ENCODE data around the gene RUSF1. TPM values are rescaled to one million over a fixed set of nuclear protein-coding genes. Genes with fewer than 3 reads are reported as not detected.

Gene RUSF1
- total RNA-seq, 2 donors from 2014 or later = 67.9 to 74.2 TPM

- ATAC-seq (ENCODE audit: insufficient number of reproducible peaks, low FRiP score, low read depth) = no peak
- TF ChIP-seq CTCF (IDR thresholded peaks at IDR 0.05) = no peak
- no peak overlapping the region for H3K27ac ChIP-seq
- no peaks in the 10 kb centered on the region for H3K27me3 ChIP-seq (replicated peaks; ENCODE audit: insufficient read depth)
- no peaks in the 10 kb centered on the region for H3K9me3 ChIP-seq
- H3K36me3 ChIP-seq = no peaks in the 10 kb centered on the region
- peaks cover 4 to 5% of the 10 kb centered on the region in 2 donors for H3K4me1 ChIP-seq (ENCODE audit: control insufficient read depth in 1 of 2, low read depth in 2 of 2)
- H3K4me3 ChIP-seq = no peak overlapping the region
- no peak for DNase-seq (ENCODE audit: low spot score)
Observed at GRCh38 chr16:31535737-31536136, 27.5 kb upstream of the RUSF1 start.

GRCh38 chr16:31532896-31533295, 24.7 kb upstream of the RUSF1 start:
- H3K4me3 ChIP-seq = no peak overlapping the region
- DNase-seq (ENCODE audit: low spot score) = no peak
- TF ChIP-seq CTCF (IDR thresholded peaks at IDR 0.05) = no peak
- no peaks in the 10 kb centered on the region for H3K9me3 ChIP-seq
- no peaks in the 10 kb centered on the region for H3K36me3 ChIP-seq
- H3K27ac ChIP-seq = no peak overlapping the region
- peaks cover 4 to 11% of the 10 kb centered on the region in 2 donors for H3K4me1 ChIP-seq (ENCODE audit: control insufficient read depth in 1 of 2, low read depth in 2 of 2)
- no peaks in the 10 kb centered on the region for H3K27me3 ChIP-seq (replicated peaks; ENCODE audit: insufficient read depth)
- no peak for ATAC-seq (ENCODE audit: insufficient number of reproducible peaks, low FRiP score, low read depth)

GRCh38 chr16:31532120-31532519, 23.9 kb upstream of the RUSF1 start:
- Histone ChIP-seq H3K27me3 (replicated peaks; ENCODE audit: insufficient read depth) (no peaks in the 10 kb centered on the region), H3K4me1 (ENCODE audit: control insufficient read depth in 1 of 2, low read depth in 2 of 2) (peaks cover 0 to 5% of the 10 kb centered on the region in 2 donors), H3K4me3 (no peak overlapping the region), H3K27ac (no peak overlapping the region), H3K36me3 (no peaks in the 10 kb centered on the region), H3K9me3 (no peaks in the 10 kb centered on the region)
- DNase-seq (ENCODE audit: low spot score) (no peak), ATAC-seq (ENCODE audit: insufficient number of reproducible peaks, low FRiP score, low read depth) (no peak)
- TF ChIP-seq CTCF (IDR thresholded peaks at IDR 0.05) = no peak

GRCh38 chr16:31531096-31531495, 22.9 kb upstream of the RUSF1 start:
- H3K9me3 ChIP-seq = no peaks in the 10 kb centered on the region
- no peak for TF ChIP-seq CTCF (IDR thresholded peaks at IDR 0.05)
- peaks cover 0 to 5% of the 10 kb centered on the region in 2 donors for H3K4me1 ChIP-seq (ENCODE audit: control insufficient read depth in 1 of 2, low read depth in 2 of 2)
- no peaks in the 10 kb centered on the region for H3K36me3 ChIP-seq
- DNase-seq (ENCODE audit: low spot score) (no peak), ATAC-seq (ENCODE audit: insufficient number of reproducible peaks, low FRiP score, low read depth) (no peak)
- H3K27ac ChIP-seq = no peak overlapping the region
- H3K27me3 ChIP-seq (replicated peaks; ENCODE audit: insufficient read depth) = no peaks in the 10 kb centered on the region
- H3K4me3 ChIP-seq = no peak overlapping the region

- H3K36me3 ChIP-seq = no peaks in the 10 kb centered on the region
- H3K4me3 ChIP-seq = no peak overlapping the region
- no peaks in the 10 kb centered on the region for H3K27me3 ChIP-seq (replicated peaks; ENCODE audit: insufficient read depth)
- no peak for DNase-seq (ENCODE audit: low spot score)
- no peaks in the 10 kb centered on the region for H3K9me3 ChIP-seq
- ATAC-seq (ENCODE audit: insufficient number of reproducible peaks, low FRiP score, low read depth) = no peak
- no peak for TF ChIP-seq CTCF (IDR thresholded peaks at IDR 0.05)
- H3K27ac ChIP-seq = no peak overlapping the region
- H3K4me1 ChIP-seq (ENCODE audit: control insufficient read depth in 1 of 2, low read depth in 2 of 2) = peaks cover 0 to 5% of the 10 kb centered on the region in 2 donors
Observed at GRCh38 chr16:31530405-31530804, 22.2 kb upstream of the RUSF1 start.
